Inflammatory macrophage (primary cell): ENCODE data around the gene AQP1.

ENCODE experiments used
- DNase-seq, 2 donors: peaks; one replicate each; pipeline ENCODE4 v3.0.0-alpha.2; 2020 to 2022

AQP1 gene

GRCh38 chr7:30921540-30922401 lies 10.1 kb downstream of the AQP1 start:
- DNase-seq: no peak

GRCh38 chr7:30922596-30922995 lies 10.9 kb downstream of the AQP1 start:
- DNase-seq: no peak

- no peak for DNase-seq
These were observed 11.5 kb downstream of the AQP1 start for GRCh38 chr7:30923009-30923773.

- DNase-seq: no peak
These were observed 12.2 kb downstream of the AQP1 start for GRCh38 chr7:30923774-30924413.

GRCh38 chr7:30924624-30925023 lies 13.0 kb downstream of the AQP1 start:
- DNase-seq: no peak

- DNase-seq: no peak
These were observed 13.5 kb downstream of the AQP1 start for GRCh38 chr7:30925117-30925516.

- DNase-seq: no peak
These were observed 14.3 kb downstream of the AQP1 start for GRCh38 chr7:30925913-30926312.

- no peak for DNase-seq
These were observed 14.7 kb downstream of the AQP1 start for GRCh38 chr7:30926313-30926712.

- DNase-seq: no peak
These were observed 15.4 kb downstream of the AQP1 start for GRCh38 chr7:30927040-30927439.

GRCh38 chr7:30927559-30927958 lies 15.9 kb downstream of the AQP1 start:
- no peak for DNase-seq

GRCh38 chr7:30928254-30928872 lies 16.7 kb downstream of the AQP1 start:
- no peak for DNase-seq

- no peak for DNase-seq
These were observed 18.0 kb downstream of the AQP1 start for GRCh38 chr7:30929686-30930085.

GRCh38 chr7:30930621-30931020 lies 19.0 kb downstream of the AQP1 start:
- no peak for DNase-seq

- DNase-seq: no peak
These were observed 19.7 kb downstream of the AQP1 start for GRCh38 chr7:30931161-30931928.

GRCh38 chr7:30931929-30932540 lies 20.4 kb downstream of the AQP1 start:
- DNase-seq: no peak

- no peak for DNase-seq
These were observed 20.9 kb downstream of the AQP1 start for GRCh38 chr7:30932562-30932961.

- no peak for DNase-seq
These were observed 21.7 kb downstream of the AQP1 start for GRCh38 chr7:30933124-30933974.

- no peak for DNase-seq
These were observed 22.6 kb downstream of the AQP1 start for GRCh38 chr7:30934225-30934624.

GRCh38 chr7:30934732-30935568 lies 23.3 kb downstream of the AQP1 start:
- DNase-seq: no peak

- DNase-seq: no peak
These were observed 23.9 kb downstream of the AQP1 start for GRCh38 chr7:30935569-30935877.
